ENCODE results near the gene SEC24B.

GRCh38 chr4:109408711-109409110, 24.9 kb upstream of the SEC24B start:
- TF ChIP-seq EZH2 (IDR thresholded peaks at IDR 0.05; ENCODE audit: borderline replicate concordance, low read depth, low read length, severe bottlenecking) (no peak), CTCF (IDR thresholded peaks at IDR 0.05; ENCODE audit: borderline replicate concordance, extremely low read depth, low read length, poor library complexity, severe bottlenecking) (no peak)

Data from DND-41 (cell line).